ENCODE data around the gene AP4M1. TPM values are rescaled to one million over a fixed set of nuclear protein-coding genes. Genes with fewer than 3 reads are reported as not detected.

AP4M1 gene
- total and polyA plus RNA-seq, 2 experiments from 2014 or later: 17.4 to 22.8 TPM

DNA sequence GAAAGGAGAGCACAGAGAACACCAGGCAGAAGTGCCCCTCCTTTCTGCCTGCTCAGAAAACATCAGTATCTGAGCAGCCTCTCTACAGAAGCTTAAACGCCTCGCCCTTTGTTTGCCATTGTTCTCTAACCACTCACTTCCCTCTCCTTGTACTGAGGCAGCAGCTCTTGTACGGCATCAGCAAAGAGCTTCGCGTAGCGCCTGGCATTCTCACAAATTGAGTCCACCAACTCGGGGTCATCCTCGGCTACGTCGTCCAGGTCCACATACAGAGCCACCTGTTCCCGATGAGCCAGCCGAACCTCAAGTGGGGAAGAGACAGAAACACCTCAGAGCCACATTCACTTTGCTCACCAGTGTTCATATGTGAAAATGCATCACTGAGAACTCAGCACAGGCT is 2.0 kb upstream of the AP4M1 start:
- WGBS (ENCODE audit: low lambda C conversion rate, missing lambda C conversion rate): 79% methylated on average over 12 of the region's 12 CpGs
- peaks cover 10% of the 10 kb centered on the region for H3K4me1 ChIP-seq (ENCODE audit: insufficient read depth)
- H3K27me3 ChIP-seq: no peaks in the 10 kb centered on the region
- H3K4me2 ChIP-seq: peak overlapping the region; percentile 88
- H3K27ac ChIP-seq: peak overlapping the region; percentile 30
- peaks cover 2% of the 10 kb centered on the region for H4K20me1 ChIP-seq (ENCODE audit: insufficient read depth, poor library complexity, severe bottlenecking)
- peaks cover 49% of the 10 kb centered on the region for H3K79me2 ChIP-seq
- no peaks in the 10 kb centered on the region for H3K9me3 ChIP-seq (ENCODE audit: low read depth)
- no peak overlapping the region for H2AFZ ChIP-seq
- H3K4me3 ChIP-seq: peak overlapping the region; percentile 70
- H3K36me3 ChIP-seq (replicated peaks; ENCODE audit: insufficient read depth, low read depth): no peaks in the 10 kb centered on the region
- TF ChIP-seq EZH2 (IDR thresholded peaks at IDR 0.05; ENCODE audit: borderline replicate concordance) (no peak), EZH2phosphoT487 (IDR thresholded peaks at IDR 0.05; ENCODE audit: low read depth, severe bottlenecking, unreplicated experiment) (no peak)
- TF ChIP-seq, protein P1, sequence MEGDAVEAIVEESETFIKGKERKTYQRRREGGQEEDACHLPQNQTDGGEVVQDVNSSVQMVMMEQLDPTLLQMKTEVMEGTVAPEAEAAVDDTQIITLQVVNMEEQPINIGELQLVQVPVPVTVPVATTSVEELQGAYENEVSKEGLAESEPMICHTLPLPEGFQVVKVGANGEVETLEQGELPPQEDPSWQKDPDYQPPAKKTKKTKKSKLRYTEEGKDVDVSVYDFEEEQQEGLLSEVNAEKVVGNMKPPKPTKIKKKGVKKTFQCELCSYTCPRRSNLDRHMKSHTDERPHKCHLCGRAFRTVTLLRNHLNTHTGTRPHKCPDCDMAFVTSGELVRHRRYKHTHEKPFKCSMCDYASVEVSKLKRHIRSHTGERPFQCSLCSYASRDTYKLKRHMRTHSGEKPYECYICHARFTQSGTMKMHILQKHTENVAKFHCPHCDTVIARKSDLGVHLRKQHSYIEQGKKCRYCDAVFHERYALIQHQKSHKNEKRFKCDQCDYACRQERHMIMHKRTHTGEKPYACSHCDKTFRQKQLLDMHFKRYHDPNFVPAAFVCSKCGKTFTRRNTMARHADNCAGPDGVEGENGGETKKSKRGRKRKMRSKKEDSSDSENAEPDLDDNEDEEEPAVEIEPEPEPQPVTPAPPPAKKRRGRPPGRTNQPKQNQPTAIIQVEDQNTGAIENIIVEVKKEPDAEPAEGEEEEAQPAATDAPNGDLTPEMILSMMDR (IDR thresholded peaks at IDR 0.05; ENCODE audit: poor library complexity): no peak
- DNase-seq (ENCODE audit: low spot score): no peak
- no peaks in the 10 kb centered on the region for H3K9me2 ChIP-seq (replicated peaks; ENCODE audit: insufficient read depth)

DNA sequence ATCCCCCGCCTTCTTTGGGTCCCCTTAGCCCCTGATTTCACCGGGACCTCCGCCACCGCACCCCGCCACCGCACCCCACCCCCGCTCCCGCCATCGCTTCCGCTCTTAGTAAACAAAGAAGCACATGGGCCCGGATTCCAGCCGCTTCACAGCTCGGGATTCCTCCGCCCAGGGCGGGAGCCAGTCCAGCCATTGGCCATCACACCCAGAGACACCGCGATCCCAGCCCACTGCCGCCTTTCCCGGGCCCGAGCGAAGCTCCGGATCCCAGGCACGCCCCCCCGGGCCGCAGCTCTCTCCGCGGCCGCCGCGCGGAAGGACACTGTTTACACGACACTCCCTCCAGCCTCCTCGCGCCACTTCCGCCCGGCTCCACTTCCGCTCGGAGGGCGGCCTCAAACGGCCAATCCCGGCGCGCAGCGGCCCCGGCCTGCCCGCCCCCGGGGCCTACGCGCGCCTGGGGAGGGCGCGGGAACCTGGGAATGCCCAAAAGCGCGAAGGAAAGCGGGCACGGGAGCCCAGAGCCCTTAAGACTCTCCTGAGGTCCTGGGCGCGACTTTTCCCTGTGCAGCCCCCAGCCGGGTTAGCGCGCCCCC is 925 bp upstream of the AP4M1 start:
- H3K4me2 ChIP-seq: peak overlapping the region; percentile 88
- WGBS (ENCODE audit: low lambda C conversion rate, missing lambda C conversion rate): under 1% methylated on average over 39 of the region's 61 CpGs
- no peaks in the 10 kb centered on the region for H3K27me3 ChIP-seq
- H3K9me3 ChIP-seq (ENCODE audit: low read depth): no peaks in the 10 kb centered on the region
- H4K20me1 ChIP-seq (ENCODE audit: insufficient read depth, poor library complexity, severe bottlenecking): no peaks in the 10 kb centered on the region
- no peaks in the 10 kb centered on the region for H3K9me2 ChIP-seq (replicated peaks; ENCODE audit: insufficient read depth)
- H3K4me3 ChIP-seq: peak overlapping the region; percentile 70
- TF ChIP-seq EZH2 (IDR thresholded peaks at IDR 0.05; ENCODE audit: borderline replicate concordance): no peak
- no peak for TF ChIP-seq EZH2phosphoT487 (IDR thresholded peaks at IDR 0.05; ENCODE audit: low read depth, severe bottlenecking, unreplicated experiment)
- TF ChIP-seq, protein P1 (IDR thresholded peaks at IDR 0.05; ENCODE audit: poor library complexity): no peak
- H2AFZ ChIP-seq: peak overlapping the region; percentile 45
- H3K36me3 ChIP-seq (replicated peaks; ENCODE audit: insufficient read depth, low read depth): no peaks in the 10 kb centered on the region
- H3K27ac ChIP-seq: peak overlapping the region; percentile 30
- H3K4me1 ChIP-seq (ENCODE audit: insufficient read depth): peaks cover 10% of the 10 kb centered on the region
- H3K79me2 ChIP-seq: peaks cover 49% of the 10 kb centered on the region
- peak; percentile 97 for DNase-seq (ENCODE audit: low spot score)

DNA sequence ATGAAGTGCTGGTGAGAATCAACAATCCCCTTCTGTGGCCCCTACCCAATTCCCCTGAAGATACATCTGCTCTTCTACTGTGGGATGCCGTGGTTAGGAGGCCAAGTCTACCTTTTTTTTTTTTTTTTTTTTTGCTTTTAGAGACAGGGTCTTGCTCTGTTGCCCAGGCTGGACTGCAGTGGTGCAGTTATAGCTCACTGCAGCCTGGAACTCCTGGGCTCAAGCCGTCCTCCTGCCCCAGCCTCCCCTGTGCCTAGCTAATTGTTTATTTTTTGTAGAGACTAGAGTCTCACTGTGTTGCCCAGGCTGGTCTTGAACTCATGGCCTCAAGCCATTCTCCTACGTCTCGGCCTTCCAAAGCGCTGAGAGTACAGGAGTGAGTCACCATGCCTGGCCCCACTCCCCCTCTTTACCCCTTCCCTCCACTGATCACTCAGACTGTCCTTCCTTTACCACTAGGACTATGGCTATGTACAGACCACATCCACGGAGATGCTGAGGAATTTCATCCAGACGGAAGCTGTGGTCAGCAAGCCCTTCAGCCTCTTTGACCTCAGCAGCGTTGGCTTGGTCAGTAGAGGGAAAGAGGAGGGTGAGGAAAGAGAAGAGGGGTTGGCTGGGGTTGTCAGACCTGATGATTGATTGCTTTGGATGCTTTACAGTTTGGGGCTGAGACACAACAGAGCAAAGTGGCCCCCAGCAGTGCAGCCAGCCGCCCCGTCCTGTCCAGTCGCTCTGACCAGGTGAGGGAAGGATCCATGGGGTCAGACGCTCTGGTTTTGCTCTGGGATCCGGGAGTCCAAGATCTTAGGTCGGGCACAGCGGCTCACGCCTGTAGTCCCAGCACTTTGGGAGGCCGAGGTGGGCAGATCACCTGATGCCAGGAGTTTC is 1.8 kb downstream of the AP4M1 start:
- no peak for DNase-seq (ENCODE audit: low spot score)
- TF ChIP-seq EZH2 (IDR thresholded peaks at IDR 0.05; ENCODE audit: borderline replicate concordance): no peak
- TF ChIP-seq, protein P1 (IDR thresholded peaks at IDR 0.05; ENCODE audit: poor library complexity): no peak
- no peak for TF ChIP-seq EZH2phosphoT487 (IDR thresholded peaks at IDR 0.05; ENCODE audit: low read depth, severe bottlenecking, unreplicated experiment)
- H3K9me2 ChIP-seq (replicated peaks; ENCODE audit: insufficient read depth): no peaks in the 10 kb centered on the region
- no peaks in the 10 kb centered on the region for H3K36me3 ChIP-seq (replicated peaks; ENCODE audit: insufficient read depth, low read depth)
- H3K4me3 ChIP-seq: no peak overlapping the region
- no peaks in the 10 kb centered on the region for H4K20me1 ChIP-seq (ENCODE audit: insufficient read depth, poor library complexity, severe bottlenecking)
- no peaks in the 10 kb centered on the region for H3K9me3 ChIP-seq (ENCODE audit: low read depth)
- WGBS (ENCODE audit: low lambda C conversion rate, missing lambda C conversion rate): 90% methylated on average over 17 of the region's 17 CpGs
- no peak overlapping the region for H3K27ac ChIP-seq
- H3K4me1 ChIP-seq (ENCODE audit: insufficient read depth): peaks cover 10% of the 10 kb centered on the region
- no peaks in the 10 kb centered on the region for H3K27me3 ChIP-seq
- peaks cover 30% of the 10 kb centered on the region for H3K79me2 ChIP-seq
- H2AFZ ChIP-seq: no peak overlapping the region
- peak overlapping the region; percentile 73 for H3K4me2 ChIP-seq
